ENCODE measurements around the gene CBX2.

The CBX2 gene

GRCh38 chr17:79783891-79784290, 5.9 kb downstream of the CBX2 start:
- DNase-seq = no peak
- TF ChIP-seq CTCF (IDR thresholded peaks at IDR 0.05; ENCODE audit: low read depth, low read length) = no peak
- Histone ChIP-seq H3K9me3 (no peaks in the 10 kb centered on the region), H3K4me1 (no peaks in the 10 kb centered on the region), H3K36me3 (peaks cover 46% of the 10 kb centered on the region), H3K4me3 (ENCODE audit: low read depth, low read length) (no peak overlapping the region), H3K27me3 (no peaks in the 10 kb centered on the region)

- no peak for TF ChIP-seq CTCF (IDR thresholded peaks at IDR 0.05; ENCODE audit: low read depth, low read length)
- no peak for DNase-seq
- H3K4me1 ChIP-seq = no peaks in the 10 kb centered on the region
- H3K9me3 ChIP-seq = no peaks in the 10 kb centered on the region
- no peak overlapping the region for H3K4me3 ChIP-seq (ENCODE audit: low read depth, low read length)
- no peaks in the 10 kb centered on the region for H3K27me3 ChIP-seq
- peaks cover 43% of the 10 kb centered on the region for H3K36me3 ChIP-seq
Observed at GRCh38 chr17:79784353-79785016, 6.5 kb downstream of the CBX2 start.

DNA sequence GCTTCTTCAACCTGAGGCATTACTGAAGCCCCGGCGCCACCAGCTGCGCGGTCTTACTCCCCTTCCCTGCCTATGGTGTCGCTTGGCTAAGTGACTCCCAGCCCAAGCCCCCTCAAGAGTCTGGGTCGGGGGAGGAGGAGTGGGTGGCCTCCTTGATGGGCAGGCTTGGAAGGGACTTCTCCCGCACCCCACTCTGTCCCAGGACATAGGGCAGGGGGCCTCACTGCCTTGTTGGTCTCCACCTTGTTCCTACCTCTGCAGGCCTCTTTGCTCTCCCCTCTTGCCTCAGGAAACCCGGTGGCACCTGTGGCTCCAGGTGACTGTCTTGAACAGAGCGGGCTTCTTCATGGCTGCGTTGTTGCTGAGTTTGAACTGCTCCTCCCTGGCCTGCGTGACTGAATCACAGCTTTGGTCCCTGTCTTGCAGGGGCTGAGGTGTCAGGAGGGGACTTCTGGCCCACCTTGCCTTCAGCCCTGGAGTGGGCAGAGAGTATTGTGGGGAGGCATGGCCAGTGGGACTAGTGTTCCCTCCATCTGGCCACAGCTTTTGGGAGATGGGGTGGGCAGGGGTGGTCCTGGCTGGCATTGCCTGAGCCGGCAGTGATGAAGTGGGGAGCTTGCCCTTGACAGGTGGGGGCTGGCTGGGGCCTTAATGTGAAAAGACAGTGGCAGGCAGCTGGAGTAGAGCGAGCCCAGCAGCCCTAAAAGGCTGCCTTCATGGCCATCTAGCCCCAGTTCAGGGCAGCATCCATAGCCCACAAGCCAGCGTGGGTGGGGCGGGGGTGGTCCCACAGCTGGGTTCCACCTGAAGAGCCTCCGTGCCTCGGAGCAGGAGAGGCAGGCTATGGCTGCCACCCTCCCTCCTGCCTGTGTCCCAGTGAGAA, 7.3 kb downstream of the CBX2 start:
- no peak for TF ChIP-seq CTCF (IDR thresholded peaks at IDR 0.05; ENCODE audit: low read depth, low read length)
- H3K9me3 ChIP-seq = no peaks in the 10 kb centered on the region
- no peak for DNase-seq
- H3K27me3 ChIP-seq = peaks cover 4% of the 10 kb centered on the region
- no peak overlapping the region for H3K4me3 ChIP-seq (ENCODE audit: low read depth, low read length)
- H3K36me3 ChIP-seq = peaks cover 35% of the 10 kb centered on the region
- H3K4me1 ChIP-seq = peaks cover 3% of the 10 kb centered on the region; the same call in 1 of the 2 replicates

DNA sequence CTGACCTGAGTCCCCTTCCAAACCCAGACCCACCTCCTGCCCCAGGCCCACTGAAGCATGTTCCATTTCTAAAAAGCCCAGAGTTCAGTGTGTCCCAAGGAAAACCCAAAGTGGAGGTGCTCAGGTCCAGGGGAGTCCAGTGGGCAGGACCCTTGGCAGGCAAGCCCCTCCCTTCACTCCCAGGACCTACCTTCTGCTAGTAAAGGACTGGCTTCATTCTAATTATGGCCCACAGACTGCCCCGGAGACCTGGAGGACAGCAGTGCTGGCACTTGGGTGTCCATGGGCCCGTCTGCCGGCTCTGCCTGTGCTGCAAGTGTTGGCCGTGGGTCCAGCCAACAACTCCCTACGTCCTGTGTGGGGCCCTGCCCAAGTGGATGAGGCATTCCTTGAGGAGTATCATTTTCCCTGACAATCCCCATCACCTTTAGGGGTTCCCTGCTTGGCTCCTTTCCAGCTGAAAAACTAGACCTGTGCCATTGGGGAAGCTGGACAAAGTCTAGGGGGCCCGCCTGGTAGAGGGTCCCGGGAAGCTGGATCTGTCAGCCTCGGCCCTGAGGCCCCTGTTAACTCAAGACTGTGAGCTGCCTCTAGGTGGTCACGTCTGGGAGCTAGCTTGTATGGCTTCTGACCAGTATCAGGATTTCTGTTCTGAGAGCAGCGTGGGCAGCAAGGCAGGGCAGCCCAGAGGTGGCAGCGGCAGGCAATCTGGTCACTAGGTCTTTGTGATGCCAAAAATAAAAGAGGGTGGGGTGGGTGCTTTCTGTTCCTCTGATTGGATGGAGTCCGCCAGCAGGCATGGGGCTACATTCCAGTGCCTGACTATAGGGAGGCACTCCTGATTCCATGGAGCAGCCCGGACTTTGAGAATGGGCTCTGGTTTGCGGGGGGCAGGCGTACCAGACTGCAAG, 8.2 kb downstream of the CBX2 start:
- no peak for DNase-seq
- no peak for TF ChIP-seq CTCF (IDR thresholded peaks at IDR 0.05; ENCODE audit: low read depth, low read length)
- Histone ChIP-seq H3K27me3 (peaks cover 13% of the 10 kb centered on the region), H3K4me1 (peaks cover 10% of the 10 kb centered on the region; the same call in 1 of the 2 replicates), H3K4me3 (ENCODE audit: low read depth, low read length) (no peak overlapping the region), H3K36me3 (peaks cover 30% of the 10 kb centered on the region), H3K9me3 (no peaks in the 10 kb centered on the region)

DNA sequence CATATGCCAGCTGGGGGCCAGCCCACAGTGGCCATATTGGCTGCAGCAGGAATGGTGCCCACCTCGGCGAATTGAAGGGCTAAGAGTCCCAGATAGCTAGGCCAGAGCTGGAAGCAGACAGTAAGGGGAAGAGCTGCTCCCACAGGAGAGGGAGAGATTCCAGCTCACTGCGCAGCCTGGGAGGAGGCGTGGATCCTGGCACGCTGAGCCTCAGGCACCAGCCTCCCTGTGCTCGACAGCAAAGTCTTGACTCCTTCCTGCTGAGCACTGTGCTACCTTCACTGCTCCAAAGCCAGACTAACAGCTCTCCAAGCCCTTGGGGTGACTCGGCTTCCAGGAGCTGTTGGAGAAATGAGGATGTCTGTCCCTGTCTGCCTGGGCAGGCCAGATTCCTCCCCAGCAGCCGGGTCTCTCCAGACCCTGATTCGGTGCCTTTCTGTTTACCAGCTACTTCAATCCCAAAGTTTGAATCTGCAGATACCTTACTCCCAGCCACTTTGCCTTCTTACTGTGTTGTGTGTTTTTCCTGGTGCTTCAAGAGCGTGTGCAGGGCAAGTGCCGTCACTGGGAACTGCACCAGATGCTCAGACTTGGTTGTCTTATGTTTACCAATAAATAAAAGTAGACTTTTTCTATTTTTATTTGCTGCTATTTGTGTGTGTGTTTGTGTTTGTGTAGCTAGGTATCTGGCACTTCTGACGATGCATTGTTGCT, 9.1 kb downstream of the CBX2 start:
- no peaks in the 10 kb centered on the region for H3K9me3 ChIP-seq
- no peak for TF ChIP-seq CTCF (IDR thresholded peaks at IDR 0.05; ENCODE audit: low read depth, low read length)
- H3K4me3 ChIP-seq (ENCODE audit: low read depth, low read length) = no peak overlapping the region
- peaks cover 21% of the 10 kb centered on the region for H3K36me3 ChIP-seq
- H3K27me3 ChIP-seq = peaks cover 20% of the 10 kb centered on the region
- no peak for DNase-seq
- peaks cover 14% of the 10 kb centered on the region for H3K4me1 ChIP-seq
